ENCODE data around the gene BICD1. TPM values are rescaled to one million over a fixed set of nuclear protein-coding genes. Genes with fewer than 3 reads are reported as not detected.
"Not testable (repeated sequence)": the region's sequence is repeated elsewhere in the genome, so short reads cannot be mapped to it uniquely, and the experiment has no call there.

Gene BICD1
- total RNA-seq, 1 donor: 17.9 TPM

GRCh38 chr12:32178341-32179010 is 71.8 kb downstream of the BICD1 start:
- no peak for TF ChIP-seq CTCF (IDR thresholded peaks at IDR 0.05; ENCODE audit: insufficient read depth, low read length)
- no peak for DNase-seq (ENCODE audit: low read depth)

GRCh38 chr12:32179011-32179395 is 72.4 kb downstream of the BICD1 start:
- H3K4me3 ChIP-seq (ENCODE audit: low read depth, low read length): no peak overlapping the region
- TF ChIP-seq CTCF (IDR thresholded peaks at IDR 0.05; ENCODE audit: insufficient read depth, low read length): no peak
- DNase-seq (ENCODE audit: low read depth): no peak

More at GRCh38 chr12:32178341-32179010, 71.8 kb downstream of the BICD1 start:
- H3K4me3 ChIP-seq (ENCODE audit: low read depth, low read length): no peak overlapping the region

- no peak for DNase-seq (ENCODE audit: low read depth)
- TF ChIP-seq CTCF (IDR thresholded peaks at IDR 0.05; ENCODE audit: insufficient read depth, low read length): no peak
- H3K4me3 ChIP-seq (ENCODE audit: low read depth, low read length): no peak overlapping the region
Observed at GRCh38 chr12:32181498-32182175, 75.0 kb downstream of the BICD1 start.

- DNase-seq (ENCODE audit: low read depth): no peak
- H3K4me3 ChIP-seq (ENCODE audit: low read depth, low read length): no peak overlapping the region
Observed at GRCh38 chr12:32183650-32184049, 77.0 kb downstream of the BICD1 start.

GRCh38 chr12:32187127-32187526 is 80.5 kb downstream of the BICD1 start:
- DNase-seq (ENCODE audit: low read depth); H3K4me3 ChIP-seq (ENCODE audit: low read depth, low read length): not testable (repeated sequence)

More at GRCh38 chr12:32183650-32184049, 77.0 kb downstream of the BICD1 start:
- TF ChIP-seq CTCF (IDR thresholded peaks at IDR 0.05; ENCODE audit: insufficient read depth, low read length): no peak

GRCh38 chr12:32191445-32191844 is 84.8 kb downstream of the BICD1 start:
- TF ChIP-seq CTCF (IDR thresholded peaks at IDR 0.05; ENCODE audit: insufficient read depth, low read length): no peak
- no peak for DNase-seq (ENCODE audit: low read depth)
- no peak overlapping the region for H3K4me3 ChIP-seq (ENCODE audit: low read depth, low read length)

GRCh38 chr12:32196250-32197198 is 89.9 kb downstream of the BICD1 start:
- no peak for TF ChIP-seq CTCF (IDR thresholded peaks at IDR 0.05; ENCODE audit: insufficient read depth, low read length)

More at GRCh38 chr12:32196250-32197198, 89.9 kb downstream of the BICD1 start:
- no peak overlapping the region for H3K4me3 ChIP-seq (ENCODE audit: low read depth, low read length)
- DNase-seq (ENCODE audit: low read depth): no peak

Measured in fibroblast of the aortic adventitia (primary cell).